Measurements from ENCODE around the gene AMER2. TPM values are rescaled to one million over a fixed set of nuclear protein-coding genes. Genes with fewer than 3 reads are reported as not detected.

Gene AMER2
- total RNA-seq, 1 experiment from 2014 or later = not detected

- CTCF ChIA-PET = no interaction called here
- no peaks in the 10 kb centered on the region for H3K9me3 Mint-ChIP-seq (ENCODE audit: low read depth, unreplicated experiment)
- no peak for TF ChIP-seq CTCF (IDR thresholded peaks at IDR 0.05; ENCODE audit: unreplicated experiment)
- H3K4me3 Mint-ChIP-seq (ENCODE audit: low read depth, unreplicated experiment) = no peak overlapping the region
- DNase-seq = no peak
- no TSS peak for BruUV-seq (replicated peaks)
- no peak overlapping the region for H3K27ac Mint-ChIP-seq (ENCODE audit: unreplicated experiment)
- intact Hi-C loops (cut with micrococcal nuclease; ENCODE audit: unreplicated experiment) = no loop called here
- H3K4me1 Mint-ChIP-seq (ENCODE audit: low read depth, unreplicated experiment) = no peaks in the 10 kb centered on the region
- H3K36me3 Mint-ChIP-seq (ENCODE audit: insufficient read depth, unreplicated experiment) = no peaks in the 10 kb centered on the region
- peaks cover 67% of the 10 kb centered on the region for H3K27me3 Mint-ChIP-seq (ENCODE audit: unreplicated experiment)
Observed at GRCh38 chr13:25196971-25197370, 24.9 kb upstream of the AMER2 start.

GRCh38 chr13:25192936-25193335, 20.8 kb upstream of the AMER2 start:
- peaks cover 87% of the 10 kb centered on the region for H3K27me3 Mint-ChIP-seq (ENCODE audit: unreplicated experiment)

GRCh38 chr13:25192489-25192888, 20.4 kb upstream of the AMER2 start:
- DNase-seq = no peak
- H3K9me3 Mint-ChIP-seq (ENCODE audit: low read depth, unreplicated experiment) = no peaks in the 10 kb centered on the region
- CTCF ChIA-PET = no interaction called here
- intact Hi-C loops (cut with micrococcal nuclease; ENCODE audit: unreplicated experiment) = no loop called here
- H3K4me3 Mint-ChIP-seq (ENCODE audit: low read depth, unreplicated experiment) = no peak overlapping the region
- TF ChIP-seq CTCF (IDR thresholded peaks at IDR 0.05; ENCODE audit: unreplicated experiment) = no peak
- H3K36me3 Mint-ChIP-seq (ENCODE audit: insufficient read depth, unreplicated experiment) = no peaks in the 10 kb centered on the region
- no TSS peak for BruUV-seq (replicated peaks)
- H3K27me3 Mint-ChIP-seq (ENCODE audit: unreplicated experiment) = peaks cover 87% of the 10 kb centered on the region
- H3K4me1 Mint-ChIP-seq (ENCODE audit: low read depth, unreplicated experiment) = no peaks in the 10 kb centered on the region
- no peak overlapping the region for H3K27ac Mint-ChIP-seq (ENCODE audit: unreplicated experiment)

More at GRCh38 chr13:25192936-25193335, 20.8 kb upstream of the AMER2 start:
- Mint-ChIP-seq H3K9me3 (ENCODE audit: low read depth, unreplicated experiment) (no peaks in the 10 kb centered on the region), H3K4me1 (ENCODE audit: low read depth, unreplicated experiment) (no peaks in the 10 kb centered on the region), H3K36me3 (ENCODE audit: insufficient read depth, unreplicated experiment) (no peaks in the 10 kb centered on the region), H3K27ac (ENCODE audit: unreplicated experiment) (no peak overlapping the region), H3K4me3 (ENCODE audit: low read depth, unreplicated experiment) (no peak overlapping the region)
- CTCF ChIA-PET = no interaction called here
- no peak for TF ChIP-seq CTCF (IDR thresholded peaks at IDR 0.05; ENCODE audit: unreplicated experiment)
- no peak for DNase-seq
- intact Hi-C loops (cut with micrococcal nuclease; ENCODE audit: unreplicated experiment) = no loop called here
- no TSS peak for BruUV-seq (replicated peaks)

DNA sequence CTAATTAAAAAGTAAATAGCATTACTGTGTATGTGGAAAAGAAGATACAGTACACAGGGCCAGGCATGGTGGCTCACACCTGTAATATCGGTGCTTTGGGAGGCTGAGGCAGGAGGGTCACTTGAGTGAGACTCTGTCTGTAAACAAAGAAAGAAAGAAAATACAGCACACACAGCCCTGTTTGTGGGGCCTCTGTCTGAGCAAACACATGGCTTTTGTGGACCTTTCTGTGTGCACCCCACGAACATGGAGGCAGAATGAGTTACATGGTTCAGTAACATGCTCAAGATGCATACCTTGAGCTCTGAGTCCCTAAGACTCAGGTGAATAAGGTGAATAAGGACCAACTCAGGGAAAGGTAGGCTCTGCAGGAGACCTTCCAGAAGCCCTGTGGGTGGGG, 20.0 kb upstream of the AMER2 start:
- intact Hi-C loops (cut with micrococcal nuclease; ENCODE audit: unreplicated experiment) = no loop called here
- CTCF ChIA-PET = no interaction called here
- no peaks in the 10 kb centered on the region for H3K4me1 Mint-ChIP-seq (ENCODE audit: low read depth, unreplicated experiment)
- H3K36me3 Mint-ChIP-seq (ENCODE audit: insufficient read depth, unreplicated experiment) = no peaks in the 10 kb centered on the region
- no peak overlapping the region for H3K27ac Mint-ChIP-seq (ENCODE audit: unreplicated experiment)
- no peak for DNase-seq
- no peaks in the 10 kb centered on the region for H3K9me3 Mint-ChIP-seq (ENCODE audit: low read depth, unreplicated experiment)
- BruUV-seq (replicated peaks) = no TSS peak
- H3K4me3 Mint-ChIP-seq (ENCODE audit: low read depth, unreplicated experiment) = no peak overlapping the region
- H3K27me3 Mint-ChIP-seq (ENCODE audit: unreplicated experiment) = peaks cover 87% of the 10 kb centered on the region
- TF ChIP-seq CTCF (IDR thresholded peaks at IDR 0.05; ENCODE audit: unreplicated experiment) = no peak

All from Calu3 (cell line).